H1 (cell line): ENCODE data around the gene VCX2. TPM values are rescaled to one million over a fixed set of nuclear protein-coding genes. Genes with fewer than 3 reads are reported as not detected.

Source experiments
- CTCF ChIA-PET: fragments of 300-600 bp; sonication (Branson Sonifier 250); formaldehyde crosslinking; loops from one replicate; lab custom pipeline; 2021; ENCODE audit not compliant: partially characterized antibody; lab: Charles Lee
- POLR2A ChIA-PET: fragments of 300-600 bp; sonication (Branson Sonifier 250); formaldehyde crosslinking; loops from one replicate; lab custom pipeline; 2021; ENCODE audit warnings: inconsistent platforms; ENCODE audit not compliant: partially characterized antibody; lab: Charles Lee
- DNase-seq, 2 experiments: peaks; one replicate each; pipeline versions ENCODE4 v3.0.0 to v3.0.0-alpha.2; 2010 to 2022; ENCODE audit warnings: low spot score in 2 of 2, low read depth in 1 of 2, mixed read lengths in 1 of 2
- FAIRE-seq: peaks from 2 replicates; lab custom pipeline; 2011; peaks lifted over from hg19 to GRCh38; lab: Jason Lieb, UNC
- H2AFZ ChIP-seq: 2 replicates; pipeline ENCODE4 v1.8.1; 2012; ENCODE audit warnings: low read length, inconsistent platforms
- H2AK5ac ChIP-seq: 2 replicates; pipeline ENCODE4 v1.6.1; 2013; ENCODE audit warnings: low read depth, low read length
- H2BK120ac ChIP-seq: replicated peaks from 2 replicates; pipeline ENCODE3; 2013; ENCODE audit warnings: low read depth, low read length, inconsistent platforms
- H2BK12ac ChIP-seq: 2 replicates; pipeline ENCODE4 v1.6.1; 2013; ENCODE audit warnings: low read depth, low read length
- H2BK15ac ChIP-seq: 2 replicates; pipeline ENCODE4 v1.6.1; 2013; ENCODE audit warnings: low read length
- H2BK20ac ChIP-seq: 2 replicates; pipeline ENCODE4 v1.6.1; 2013; ENCODE audit warnings: low read length
- H2BK5ac ChIP-seq: 2 replicates; pipeline ENCODE4 v1.6.1; 2013; ENCODE audit warnings: low read depth, low read length
- H3K14ac ChIP-seq: 2 replicates; pipeline ENCODE4 v1.6.1; 2013; ENCODE audit warnings: inconsistent platforms; ENCODE audit not compliant: insufficient read length
- H3K18ac ChIP-seq: 2 replicates; pipeline ENCODE4 v1.6.1; 2013; ENCODE audit warnings: low read length; ENCODE audit errors: extremely low read depth
- H3K23ac ChIP-seq: 2 replicates; pipeline ENCODE4 v1.6.1; 2013; ENCODE audit warnings: inconsistent platforms; ENCODE audit not compliant: insufficient read length
- H3K23me2 ChIP-seq: 2 replicates; pipeline ENCODE4 v1.6.1; 2013; ENCODE audit warnings: low read depth, low read length
- H3K27ac ChIP-seq: 2 replicates; pipeline ENCODE4 v1.6.1; 2011; ENCODE audit warnings: low read depth, low read length, inconsistent platforms
- H3K27me3 ChIP-seq, 4 experiments: replicated peaks in 1 of 4; 1 replicate in 1 of 4; 2 replicates in 3 of 4; pipeline versions ENCODE4 v1.6.1 to v1.8.1; 2011 to 2013; ENCODE audit warnings: low read length in 3 of 4, mild to moderate bottlenecking in 3 of 4, inconsistent platforms in 2 of 4, mixed read lengths in 2 of 4, moderate library complexity in 1 of 4; ENCODE audit not compliant: control insufficient read depth in 3 of 4, insufficient read depth in 3 of 4; ENCODE audit errors: extremely low read depth in 1 of 4
- H3K36me3 ChIP-seq, 4 experiments: 2 replicates each; pipeline versions ENCODE4 v1.6.1 to v1.8.1; 2011 to 2013; ENCODE audit warnings: mild to moderate bottlenecking in 4 of 4, low read length in 3 of 4, moderate library complexity in 2 of 4, control low read depth in 1 of 4, inconsistent platforms in 1 of 4; ENCODE audit not compliant: insufficient read depth in 4 of 4, control insufficient read depth in 2 of 4
- H3K4ac ChIP-seq: replicated peaks from 2 replicates; pipeline ENCODE3; 2013; ENCODE audit warnings: low read length, low read depth, mixed read lengths, inconsistent platforms; ENCODE audit not compliant: insufficient read length
- H3K4me1 ChIP-seq, 4 experiments: replicated peaks in 1 of 4; 1 replicate in 1 of 4; 2 replicates in 3 of 4; pipeline versions ENCODE4 v1.6.1 to v1.8.1; 2011 to 2013; ENCODE audit warnings: low read length in 3 of 4, inconsistent platforms in 2 of 4, mixed read lengths in 1 of 4; ENCODE audit not compliant: insufficient read depth in 4 of 4, control insufficient read depth in 3 of 4
- H3K4me2 ChIP-seq, 2 experiments: 2 replicates each; pipeline versions ENCODE4 v1.6.1 to v1.8.1; 2011 to 2013; ENCODE audit warnings: low read depth in 2 of 2, low read length in 2 of 2, control low read depth in 1 of 2, inconsistent platforms in 1 of 2, mild to moderate bottlenecking in 1 of 2; ENCODE audit not compliant: insufficient read depth in 1 of 2
- H3K4me3 ChIP-seq, 4 experiments: fragments of 200-600, 300-600 bp in 1 of 4; sonication (generic), shearing (Covaris generic), sonication (Bioruptor Twin) in 1 of 4; 2 replicates each; pipeline versions ENCODE4 v1.5.1 to v1.8.1; 2011 to 2016; ENCODE audit warnings: low read length in 4 of 4, low read depth in 3 of 4, control low read depth in 2 of 4, inconsistent platforms in 2 of 4, mild to moderate bottlenecking in 2 of 4, mixed read lengths in 1 of 4, moderate library complexity in 1 of 4; ENCODE audit not compliant: insufficient read depth in 2 of 4; ENCODE audit errors: extremely low read depth in 1 of 4
- H3K56ac ChIP-seq: replicated peaks from 2 replicates; pipeline ENCODE3; 2013; ENCODE audit warnings: low read depth, mild to moderate bottlenecking, mixed read lengths, low read length, inconsistent platforms; ENCODE audit not compliant: insufficient read length
- H3K79me1 ChIP-seq: 2 replicates; pipeline ENCODE4 v1.6.1; 2013; ENCODE audit warnings: low read depth, low read length, control low read depth
- H3K79me2 ChIP-seq, 2 experiments: 2 replicates each; pipeline versions ENCODE4 v1.6.1 to v1.8.1; 2012 to 2013; ENCODE audit warnings: low read length in 2 of 2, mild to moderate bottlenecking in 2 of 2, inconsistent platforms in 1 of 2; ENCODE audit not compliant: insufficient read depth in 2 of 2, control insufficient read depth in 1 of 2
- H3K9ac ChIP-seq, 4 experiments: replicated peaks in 1 of 4; 1 replicate in 1 of 4; 2 replicates in 3 of 4; pipeline versions ENCODE4 v1.6.1 to v1.8.1; 2011 to 2013; ENCODE audit warnings: low read depth in 3 of 4, low read length in 3 of 4, control low read depth in 2 of 4, mild to moderate bottlenecking in 2 of 4, moderate library complexity in 2 of 4, inconsistent platforms in 1 of 4; ENCODE audit errors: extremely low read depth in 1 of 4
- H3K9me3 ChIP-seq, 2 experiments: 2 replicates each; pipeline versions ENCODE4 v1.6.1 to v1.8.1; 2012 to 2013; ENCODE audit warnings: mild to moderate bottlenecking in 2 of 2, moderate library complexity in 2 of 2, control low read depth in 1 of 2, inconsistent platforms in 1 of 2, low read depth in 1 of 2, low read length in 1 of 2, mixed read lengths in 1 of 2; ENCODE audit not compliant: insufficient read depth in 2 of 2
- H4K20me1 ChIP-seq, 2 experiments: replicated peaks in 1 of 2; 2 replicates each; pipeline versions ENCODE3 to v1.8.1; 2011 to 2013; ENCODE audit warnings: inconsistent platforms in 2 of 2, low read length in 2 of 2, mild to moderate bottlenecking in 1 of 2; ENCODE audit not compliant: insufficient read depth in 2 of 2, control insufficient read depth in 1 of 2
- H4K5ac ChIP-seq: 2 replicates; pipeline ENCODE4 v1.6.1; 2013; ENCODE audit warnings: low read length, low read depth, mixed read lengths, inconsistent platforms; ENCODE audit not compliant: insufficient read length
- H4K8ac ChIP-seq: 2 replicates; pipeline ENCODE4 v1.8.0; 2013; ENCODE audit warnings: mild to moderate bottlenecking, moderate library complexity, low read length, inconsistent platforms; ENCODE audit not compliant: insufficient read depth; ENCODE audit errors: extremely low read depth
- H4K91ac ChIP-seq: replicated peaks from 2 replicates; pipeline ENCODE3; 2013; ENCODE audit warnings: low read length, mixed read lengths, inconsistent platforms; ENCODE audit not compliant: insufficient read length
- CHD7 ChIP-seq: fragments of 300-600 bp; sonication (generic); IDR thresholded peaks from 2 replicates; pipeline ENCODE4 v1.7.1; 2012; ENCODE audit warnings: low read length, moderate library complexity, mild to moderate bottlenecking, inconsistent platforms; ENCODE audit not compliant: insufficient replicate concordance
- WGBS, 2 experiments: shearing (Covaris generic) in 1 of 2; methylation state at CpG; one replicate each; pipeline versions ENCODE4 v1.1.6 to v1.1.7; 2013 to 2015; ENCODE audit warnings: low lambda C conversion rate in 2 of 2, mixed read lengths in 2 of 2, inconsistent platforms in 1 of 2, low coverage in 1 of 2, missing lambda C conversion rate in 1 of 2; ENCODE audit not compliant: insufficient replicate concordance in 2 of 2, insufficient coverage in 1 of 2, insufficient read length in 1 of 2; ENCODE audit errors: extremely low coverage in 1 of 2, missing lambda C conversion rate in 1 of 2; 5-methylcytosine and 5-hydroxymethylcytosine counted together
- polyA plus RNA-seq, 7 experiments: library from polyadenylated mRNA; depleted of rRNA in 3 of 7; stranded (reverse) in 5 of 7; unstranded in 2 of 7; fragments of >200 nt in 5 of 7; fragments of 200-250 nt in 2 of 7; gene quantifications; 1 replicate in 5 of 7; 2 replicates in 1 of 7; 4 replicates in 1 of 7; pipeline versions ENCODE4 v1.2.1 to v1.2.3, GENCODE V29; 2011 to 2013; ENCODE audit warnings: missing spikeins in 2 of 7, mixed read lengths in 2 of 7
- total RNA-seq: library from RNA; stranded (reverse); fragmentation: NEBNext Ultra II Directional; extraction: Animal tissue kit (Norgen Biotek cat#: 25700); gene quantifications from 2 replicates; pipeline ENCODE4 v1.2.1, GENCODE V29; 2021

Gene VCX2
- total and polyA plus RNA-seq, 2 of the 8 experiments (the other 6 are each of a cell fraction or from before 2014, with no cell fraction given), result not detected

DNA sequence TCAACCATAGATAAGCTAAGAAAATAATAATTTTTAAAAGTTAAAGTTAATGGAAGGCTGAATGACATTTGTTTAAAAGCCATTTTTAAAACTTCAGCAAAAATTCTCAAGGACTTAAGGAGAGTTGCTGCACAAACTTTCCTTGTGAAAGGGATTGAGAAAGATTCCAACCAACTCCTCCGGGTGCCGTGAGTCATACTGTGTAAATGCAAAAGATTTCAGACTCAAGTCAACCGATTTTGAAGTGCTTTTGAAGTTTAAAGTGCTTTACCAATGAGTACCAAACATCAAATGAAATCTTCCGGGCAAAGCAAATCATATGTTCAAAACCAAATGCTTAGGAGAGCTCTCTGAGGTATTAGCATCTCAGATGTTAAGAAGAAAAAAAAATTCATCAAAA is 31.4 kb downstream of the VCX2 start:
- Histone ChIP-seq H3K9me3 (no peaks in the 10 kb centered on the region), H3K4me1 (no peaks in the 10 kb centered on the region), H3K9ac (no peak overlapping the region), H3K4me2 (no peak overlapping the region), H3K18ac (no peak overlapping the region), H3K79me1 (no peaks in the 10 kb centered on the region), H2AFZ (no peak overlapping the region), H2BK5ac (no peak overlapping the region), H3K27me3 (no peaks in the 10 kb centered on the region), H4K5ac (no peak overlapping the region), H2BK12ac (no peak overlapping the region), H3K23ac (no peak overlapping the region), H3K4me3 (no peak overlapping the region), H3K27ac (no peak overlapping the region), H4K91ac (no peak overlapping the region), H3K23me2 (no peaks in the 10 kb centered on the region), H3K14ac (no peak overlapping the region), H2BK120ac (no peak overlapping the region), H4K20me1 (no peaks in the 10 kb centered on the region), H2BK15ac (no peak overlapping the region), H3K4ac (no peak overlapping the region), H2AK5ac (no peak overlapping the region), H4K8ac (no peak overlapping the region), H3K36me3 (no peaks in the 10 kb centered on the region), H2BK20ac (no peak overlapping the region), H3K56ac (no peak overlapping the region), H3K79me2 (no peaks in the 10 kb centered on the region)
- FAIRE-seq (no peak), DNase-seq (no peak)
- WGBS, 2 experiments, result 89% methylated on average over 4 of the region's 4 CpGs; no CpG with 5 or more reads in 1 of the 2 experiments
- CTCF ChIA-PET, result no interaction called here
- POLR2A ChIA-PET, result no interaction called here
- no peak for TF ChIP-seq CHD7
